ENCODE measurements around the gene RAB39A. TPM values are rescaled to one million over a fixed set of nuclear protein-coding genes. Genes with fewer than 3 reads are reported as not detected.

The RAB39A gene
- total RNA-seq, 1 experiment from 2014 or later = 17.2 TPM

DNA sequence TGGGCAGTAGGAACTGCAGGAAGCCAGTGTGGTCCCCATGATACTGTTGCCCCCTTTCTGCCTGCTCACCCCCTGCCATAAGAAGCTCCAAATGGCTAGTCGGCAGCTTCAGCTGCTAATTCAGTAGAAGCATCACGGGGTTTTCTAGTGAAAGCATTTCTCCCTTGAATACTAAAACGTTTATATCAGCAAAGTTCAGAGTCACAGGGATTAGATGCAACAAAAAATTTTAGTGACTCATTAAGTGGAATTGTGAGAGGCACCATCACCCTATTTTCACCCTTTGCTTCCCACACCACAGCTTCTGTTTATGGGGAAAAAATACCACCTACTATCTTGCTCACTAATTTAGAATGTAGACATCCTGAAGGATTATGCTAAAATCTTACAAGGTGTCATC is 25.2 kb downstream of the RAB39A start:
- H3K4me1 ChIP-seq (ENCODE audit: insufficient read depth, low read length, poor library complexity, severe bottlenecking) = peaks cover 21% of the 10 kb centered on the region
- no peak for DNase-seq (ENCODE audit: low spot score)
- H3K27me3 ChIP-seq (replicated peaks; ENCODE audit: insufficient read depth, low read depth, low read length, poor library complexity) = no peaks in the 10 kb centered on the region
- no TSS peak for BruUV-seq (replicated peaks)
- no peak overlapping the region for H3K4me3 ChIP-seq (ENCODE audit: low read depth, low read length, poor library complexity, severe bottlenecking)
- ChIA-PET POLR2A (ENCODE audit: low non-redundant PET) (no interaction called here), CTCF (no interaction called here)
- H3K27ac ChIP-seq (ENCODE audit: low read depth, low read length, poor library complexity, severe bottlenecking) = no peak overlapping the region
- H3K9me3 ChIP-seq (ENCODE audit: low read depth, low read length, poor library complexity, severe bottlenecking) = no peaks in the 10 kb centered on the region
- TF ChIP-seq, protein P1, sequence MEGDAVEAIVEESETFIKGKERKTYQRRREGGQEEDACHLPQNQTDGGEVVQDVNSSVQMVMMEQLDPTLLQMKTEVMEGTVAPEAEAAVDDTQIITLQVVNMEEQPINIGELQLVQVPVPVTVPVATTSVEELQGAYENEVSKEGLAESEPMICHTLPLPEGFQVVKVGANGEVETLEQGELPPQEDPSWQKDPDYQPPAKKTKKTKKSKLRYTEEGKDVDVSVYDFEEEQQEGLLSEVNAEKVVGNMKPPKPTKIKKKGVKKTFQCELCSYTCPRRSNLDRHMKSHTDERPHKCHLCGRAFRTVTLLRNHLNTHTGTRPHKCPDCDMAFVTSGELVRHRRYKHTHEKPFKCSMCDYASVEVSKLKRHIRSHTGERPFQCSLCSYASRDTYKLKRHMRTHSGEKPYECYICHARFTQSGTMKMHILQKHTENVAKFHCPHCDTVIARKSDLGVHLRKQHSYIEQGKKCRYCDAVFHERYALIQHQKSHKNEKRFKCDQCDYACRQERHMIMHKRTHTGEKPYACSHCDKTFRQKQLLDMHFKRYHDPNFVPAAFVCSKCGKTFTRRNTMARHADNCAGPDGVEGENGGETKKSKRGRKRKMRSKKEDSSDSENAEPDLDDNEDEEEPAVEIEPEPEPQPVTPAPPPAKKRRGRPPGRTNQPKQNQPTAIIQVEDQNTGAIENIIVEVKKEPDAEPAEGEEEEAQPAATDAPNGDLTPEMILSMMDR (conservative IDR thresholded peaks at IDR 0.05; ENCODE audit: low read depth, low read length) = no peak
- no peak for TF ChIP-seq EZH2 (IDR thresholded peaks at IDR 0.05; ENCODE audit: borderline replicate concordance, low read depth, low read length, poor library complexity, severe bottlenecking)
- no peaks in the 10 kb centered on the region for H3K36me3 ChIP-seq (ENCODE audit: insufficient read depth, low read length, poor library complexity, severe bottlenecking)
- intact Hi-C loops (cut with micrococcal nuclease; ENCODE audit: unreplicated experiment) = no loop called here

DNA sequence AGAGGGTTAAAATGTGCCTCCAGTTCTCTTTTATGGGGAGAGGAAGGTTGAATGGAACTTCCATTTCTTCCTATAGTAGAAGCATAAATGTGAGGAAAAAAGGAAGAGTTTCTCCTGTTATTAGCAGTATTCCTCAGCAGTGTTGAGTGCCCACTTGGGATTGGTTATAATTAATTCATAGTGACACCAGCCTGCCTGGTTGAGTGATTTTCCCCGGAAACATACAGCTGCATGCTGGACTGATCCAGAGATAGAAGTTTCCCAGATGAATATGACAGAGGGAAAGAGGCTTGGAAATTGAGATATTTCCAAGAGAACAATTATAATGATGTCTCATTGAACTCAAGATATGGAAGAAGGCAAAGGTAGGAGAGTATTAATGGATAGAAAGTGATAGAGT is 28.3 kb downstream of the RAB39A start:
- peak; percentile 26 for DNase-seq (ENCODE audit: low spot score)
- peaks cover 21% of the 10 kb centered on the region for H3K4me1 ChIP-seq (ENCODE audit: insufficient read depth, low read length, poor library complexity, severe bottlenecking)
- TF ChIP-seq, protein P1 (conservative IDR thresholded peaks at IDR 0.05; ENCODE audit: low read depth, low read length) = no peak
- TF ChIP-seq EZH2 (IDR thresholded peaks at IDR 0.05; ENCODE audit: borderline replicate concordance, low read depth, low read length, poor library complexity, severe bottlenecking) = no peak
- H3K36me3 ChIP-seq (ENCODE audit: insufficient read depth, low read length, poor library complexity, severe bottlenecking) = no peaks in the 10 kb centered on the region
- intact Hi-C loops (cut with micrococcal nuclease; ENCODE audit: unreplicated experiment) = no loop called here
- peak overlapping the region; percentile 15 for H3K4me3 ChIP-seq (ENCODE audit: low read depth, low read length, poor library complexity, severe bottlenecking)
- no peaks in the 10 kb centered on the region for H3K27me3 ChIP-seq (replicated peaks; ENCODE audit: insufficient read depth, low read depth, low read length, poor library complexity)
- no TSS peak for BruUV-seq (replicated peaks)
- no peaks in the 10 kb centered on the region for H3K9me3 ChIP-seq (ENCODE audit: low read depth, low read length, poor library complexity, severe bottlenecking)
- ChIA-PET POLR2A (ENCODE audit: low non-redundant PET) (no interaction called here), CTCF (no interaction called here)
- peak overlapping the region; percentile 61 for H3K27ac ChIP-seq (ENCODE audit: low read depth, low read length, poor library complexity, severe bottlenecking)

DNA sequence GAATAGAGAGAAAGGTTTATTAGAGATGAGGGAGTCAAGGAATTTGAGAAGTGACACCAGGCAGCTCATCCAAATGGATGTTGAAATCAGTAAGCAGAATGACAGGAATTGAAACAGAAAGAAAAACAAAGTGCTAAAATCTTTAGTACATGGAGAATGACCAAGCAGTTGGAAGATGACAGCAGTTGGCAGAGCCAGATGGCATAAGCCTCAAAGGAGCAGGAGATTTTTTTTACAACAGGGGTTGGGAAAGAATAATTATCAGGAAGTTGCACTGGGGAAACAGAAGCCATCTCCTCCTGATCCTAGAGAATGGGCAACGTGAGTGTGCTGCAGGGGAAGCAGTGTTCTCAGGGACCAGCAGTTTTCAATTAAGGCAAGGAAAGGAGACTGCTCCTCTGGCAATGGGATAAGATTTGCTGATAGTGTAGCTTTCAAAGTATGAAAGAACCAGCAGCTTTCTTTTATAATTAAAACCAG is 28.9 kb downstream of the RAB39A start:
- DNase-seq (ENCODE audit: low spot score) = peak; percentile 90
- POLR2A ChIA-PET (ENCODE audit: low non-redundant PET) = interaction anchor here (0.6 kb wide), 1 partner anchor 38 kb away, joined by 3 read pairs; no protein-coding TSS in a partner anchor
- CTCF ChIA-PET = no interaction called here

More for the DNA sequence above, 28.9 kb downstream of the RAB39A start:
- no TSS peak for BruUV-seq (replicated peaks)
- Histone ChIP-seq H3K36me3 (ENCODE audit: insufficient read depth, low read length, poor library complexity, severe bottlenecking) (no peaks in the 10 kb centered on the region), H3K27ac (ENCODE audit: low read depth, low read length, poor library complexity, severe bottlenecking) (peak overlapping the region; percentile 61), H3K4me1 (ENCODE audit: insufficient read depth, low read length, poor library complexity, severe bottlenecking) (peaks cover 21% of the 10 kb centered on the region), H3K9me3 (ENCODE audit: low read depth, low read length, poor library complexity, severe bottlenecking) (no peaks in the 10 kb centered on the region), H3K27me3 (replicated peaks; ENCODE audit: insufficient read depth, low read depth, low read length, poor library complexity) (no peaks in the 10 kb centered on the region), H3K4me3 (ENCODE audit: low read depth, low read length, poor library complexity, severe bottlenecking) (peak overlapping the region; percentile 15)
- no peak for TF ChIP-seq EZH2 (IDR thresholded peaks at IDR 0.05; ENCODE audit: borderline replicate concordance, low read depth, low read length, poor library complexity, severe bottlenecking)
- TF ChIP-seq, protein P1 (conservative IDR thresholded peaks at IDR 0.05; ENCODE audit: low read depth, low read length) = no peak
- intact Hi-C loops (cut with micrococcal nuclease; ENCODE audit: unreplicated experiment) = no loop called here
